ACHN (cell line): ENCODE results near the gene SPRY1.

Experiments
- DNase-seq: peaks from one replicate; pipeline ENCODE4 v3.0.0-alpha.2; 2015
- in situ Hi-C: cut with HindIII; loops from 2 replicates; pipeline ENCODE4 v1.10.0; 2017; ENCODE audit warnings: low sequenced_read_pairs, low pct_ligation_motif_present, low pct_unique_long_range_greater_than_20kb

The SPRY1 gene

DNA sequence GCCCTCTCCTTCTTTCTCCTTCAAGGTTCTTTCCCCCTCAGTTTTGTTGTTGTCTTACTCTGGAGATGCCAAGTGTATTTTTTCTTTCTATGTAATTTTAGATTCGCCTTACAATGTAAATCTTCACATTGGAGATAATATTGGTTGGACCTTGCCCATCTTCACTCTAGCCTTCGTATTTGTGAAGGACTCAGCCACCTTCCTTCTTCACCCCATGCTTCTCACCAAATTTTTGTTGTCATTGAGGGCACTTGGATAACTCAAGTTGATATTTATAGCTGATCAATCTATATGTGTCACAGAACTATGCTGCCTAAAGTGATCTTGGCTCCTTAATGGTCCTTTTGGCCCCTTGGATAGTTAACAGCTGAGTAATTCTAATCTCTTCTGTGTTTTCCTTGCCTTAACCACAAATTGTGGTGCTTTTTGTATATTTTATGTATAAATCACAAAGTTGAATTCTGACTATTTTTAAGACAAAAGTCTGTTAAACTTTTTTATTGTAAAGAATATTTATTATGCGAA is 6.5 kb downstream of the SPRY1 start:
- in situ Hi-C loops: no loop called here
- no peak for DNase-seq

- in situ Hi-C loops: no loop called here
- no peak for DNase-seq
Measured at GRCh38 chr4:123404533-123404932, 7.9 kb downstream of the SPRY1 start.

- in situ Hi-C loops: no loop called here
Measured at GRCh38 chr4:123405267-123405865, 8.8 kb downstream of the SPRY1 start.

DNA sequence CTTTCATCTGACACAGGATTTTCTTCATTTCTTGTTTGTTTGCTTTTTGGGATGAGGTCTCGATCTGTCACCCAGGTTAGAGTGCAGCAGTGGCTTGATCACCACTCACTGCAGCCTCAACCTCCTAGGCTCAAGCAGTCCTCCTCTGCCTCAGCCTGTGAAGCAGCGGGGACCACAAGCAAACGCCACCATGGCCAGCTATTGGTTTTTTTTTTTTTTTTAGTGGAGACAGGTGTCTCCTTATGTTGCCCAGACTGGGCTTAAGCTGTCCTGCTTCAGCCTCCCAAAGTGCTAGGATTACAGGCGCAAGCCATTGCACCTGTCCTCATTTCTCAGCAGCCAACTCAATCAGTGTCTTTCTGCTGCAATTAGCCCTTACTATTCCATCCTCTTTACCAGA is 10.3 kb downstream of the SPRY1 start:
- in situ Hi-C loops: no loop called here
- DNase-seq: no peak

More at GRCh38 chr4:123405267-123405865, 8.8 kb downstream of the SPRY1 start:
- DNase-seq: no peak

GRCh38 chr4:123408471-123409084 is 12.0 kb downstream of the SPRY1 start:
- in situ Hi-C loops: no loop called here
- DNase-seq: no peak

DNA sequence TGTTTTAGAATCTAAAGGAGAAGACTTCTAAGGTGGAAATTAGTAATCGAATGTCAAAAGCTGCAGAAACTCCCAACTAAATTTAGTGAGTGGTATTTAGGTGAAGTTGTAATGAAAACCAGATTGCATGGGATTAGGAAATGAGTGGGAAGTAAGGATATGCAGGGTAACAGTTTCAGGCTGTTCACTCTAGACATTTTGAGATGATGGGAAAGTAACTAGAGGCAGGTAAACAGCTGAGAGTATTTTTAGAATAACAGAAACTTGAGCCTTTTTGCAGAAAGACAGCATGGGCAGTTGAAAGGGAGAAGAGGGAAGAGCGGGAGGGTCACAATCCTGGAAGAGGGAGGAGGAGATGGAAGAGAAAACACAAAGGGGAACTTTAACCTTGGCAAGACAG is 12.7 kb downstream of the SPRY1 start:
- no peak for DNase-seq
- in situ Hi-C loops: no loop called here

- DNase-seq: no peak
- in situ Hi-C loops: no loop called here
Measured at GRCh38 chr4:123411514-123411913, 14.9 kb downstream of the SPRY1 start.

GRCh38 chr4:123412091-123412505 is 15.5 kb downstream of the SPRY1 start:
- DNase-seq: no peak
- in situ Hi-C loops: no loop called here

DNA sequence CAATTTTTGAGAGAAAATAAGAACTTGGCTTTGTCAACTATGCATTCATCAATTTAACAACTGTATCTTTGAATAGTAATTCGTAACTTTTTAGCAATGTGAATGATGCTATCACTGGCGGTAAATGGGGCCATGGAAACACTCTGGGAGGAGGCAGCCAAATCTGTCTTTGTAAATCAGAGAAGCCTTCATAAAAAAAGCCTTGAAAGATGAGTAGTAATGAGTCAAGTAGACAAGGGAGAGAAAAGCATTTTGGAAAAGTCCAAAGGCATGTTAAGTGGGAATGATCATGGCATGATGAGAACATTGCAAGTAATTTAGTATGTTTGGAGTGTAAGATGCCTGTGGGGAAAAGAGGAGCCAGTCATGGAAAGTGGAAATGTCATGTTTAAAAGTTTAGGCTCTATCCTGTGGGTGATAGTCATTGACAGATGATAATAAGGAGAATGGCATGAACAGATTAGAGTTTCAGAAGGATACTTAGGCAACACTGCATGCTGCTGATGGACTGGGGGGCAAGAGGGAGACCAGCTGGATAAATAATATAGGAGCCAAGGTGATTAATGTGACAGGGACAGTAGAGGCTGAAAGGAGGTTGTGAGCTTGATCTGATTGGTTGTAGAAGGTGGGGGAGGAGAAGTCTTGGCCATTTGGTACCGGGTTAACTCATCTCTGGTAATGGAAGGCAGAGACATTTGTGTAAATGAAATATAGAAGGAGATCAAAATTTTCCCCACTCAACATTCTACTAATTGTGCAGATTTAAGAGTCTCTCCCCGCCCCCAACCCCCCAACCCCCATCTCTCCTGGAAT is 16.3 kb downstream of the SPRY1 start:
- no peak for DNase-seq
- in situ Hi-C loops: no loop called here

GRCh38 chr4:123415576-123415975 is 19.0 kb downstream of the SPRY1 start:
- DNase-seq: no peak
- in situ Hi-C loops: no loop called here

DNA sequence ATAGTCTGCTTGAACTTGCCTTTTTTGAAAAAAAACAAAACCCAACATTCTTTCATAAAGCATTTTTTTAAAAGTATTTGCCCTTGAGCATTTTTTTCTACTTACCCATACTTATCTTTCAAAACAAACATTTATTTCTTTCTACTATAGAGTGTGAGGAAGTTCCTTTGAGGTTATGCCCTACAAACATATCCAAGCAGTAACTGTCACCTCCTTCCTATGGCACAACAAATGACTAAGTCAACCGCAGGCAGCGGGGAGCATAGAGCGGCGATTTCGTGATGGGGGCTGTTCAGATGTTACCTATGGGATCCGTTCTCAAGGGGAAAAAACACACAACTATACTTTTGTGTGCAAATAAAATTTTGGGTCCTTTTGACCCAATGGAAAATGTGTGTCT is 19.4 kb downstream of the SPRY1 start:
- no peak for DNase-seq
- in situ Hi-C loops: no loop called here

DNA sequence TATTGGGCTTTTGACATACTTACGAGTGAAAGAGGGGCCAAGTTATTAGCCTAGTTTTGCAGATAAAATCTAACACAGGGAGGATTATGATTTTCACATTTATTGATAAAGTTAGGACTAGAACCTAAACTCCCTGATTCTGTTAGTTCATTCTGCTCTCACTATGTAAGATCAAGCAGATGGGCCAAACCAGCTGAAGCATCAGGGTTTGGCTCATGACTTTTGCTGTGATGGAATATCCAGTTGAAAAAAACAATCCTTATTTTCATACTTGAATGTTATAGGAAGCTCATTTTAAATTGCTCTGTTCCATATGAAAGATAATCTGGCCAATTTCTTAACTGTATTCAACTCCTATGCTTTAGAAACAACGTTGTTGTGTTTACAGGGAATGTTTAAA is 21.2 kb downstream of the SPRY1 start:
- no peak for DNase-seq
- in situ Hi-C loops: no loop called here

DNA sequence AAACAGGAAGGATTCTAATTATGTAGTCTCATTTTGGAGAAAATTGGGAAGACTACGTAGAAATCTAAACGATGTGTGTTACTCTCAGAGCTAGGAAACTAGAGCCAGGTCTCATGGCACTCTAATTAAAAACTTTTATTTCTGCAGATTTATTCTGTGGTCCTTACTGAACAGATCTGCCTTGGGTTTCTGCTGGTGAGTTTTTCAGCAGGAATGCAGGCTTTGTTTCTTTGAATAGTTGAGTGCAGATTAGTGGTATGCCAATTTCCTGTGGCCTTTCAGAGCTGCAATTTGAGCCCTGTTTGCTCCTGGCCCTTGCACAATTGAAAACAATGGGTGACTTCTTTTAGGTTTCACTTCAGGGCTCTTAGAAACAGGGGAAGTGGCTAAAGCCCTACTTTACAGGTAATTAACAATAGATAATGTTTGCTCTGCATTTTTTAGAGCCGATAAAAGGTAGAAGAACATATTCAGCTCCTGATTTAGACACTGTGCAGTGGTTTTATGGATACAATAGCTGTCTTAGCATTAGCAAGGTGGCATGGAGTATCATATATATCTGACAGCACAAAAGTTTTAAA is 21.8 kb downstream of the SPRY1 start:
- in situ Hi-C loops: no loop called here
- no peak for DNase-seq

- no peak for DNase-seq
- in situ Hi-C loops: no loop called here
Measured at GRCh38 chr4:123419885-123420755, 23.5 kb downstream of the SPRY1 start.

DNA sequence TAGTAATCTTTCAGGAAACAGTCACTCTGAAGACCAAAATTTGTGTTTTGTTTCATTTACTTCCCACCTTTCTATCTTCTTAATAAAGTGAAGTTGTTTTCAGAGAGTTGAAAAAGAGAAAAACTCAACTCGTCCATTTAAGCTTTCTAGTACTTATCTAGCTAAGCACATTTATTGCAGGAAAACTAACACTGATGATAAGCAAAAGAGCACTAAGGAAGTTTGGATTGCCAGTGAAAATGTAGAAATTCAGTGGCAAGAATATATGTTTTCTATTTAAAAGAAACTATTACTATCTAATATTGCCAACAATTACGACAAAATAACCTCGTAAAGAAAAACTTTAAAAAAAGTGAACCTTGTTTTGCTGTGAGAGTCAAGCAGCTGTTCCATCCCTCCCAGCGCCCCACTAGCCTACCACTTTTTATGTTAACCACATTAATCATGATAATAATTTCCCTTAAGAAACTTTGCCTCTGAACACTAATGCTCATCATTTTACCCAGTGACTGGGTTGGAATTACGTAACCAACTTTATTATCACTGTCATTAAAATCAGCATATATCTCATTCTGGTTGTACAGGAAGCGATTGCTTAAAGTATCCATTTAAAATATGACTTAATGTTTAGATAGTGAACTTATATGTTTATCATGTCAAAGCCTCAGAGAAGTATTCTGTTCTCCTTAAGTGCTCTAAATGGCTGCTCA is 24.8 kb downstream of the SPRY1 start:
- in situ Hi-C loops: no loop called here
- DNase-seq: no peak

GRCh38 chr4:123421937-123422781 is 25.6 kb downstream of the SPRY1 start:
- DNase-seq: no peak
- in situ Hi-C loops: no loop called here

DNA sequence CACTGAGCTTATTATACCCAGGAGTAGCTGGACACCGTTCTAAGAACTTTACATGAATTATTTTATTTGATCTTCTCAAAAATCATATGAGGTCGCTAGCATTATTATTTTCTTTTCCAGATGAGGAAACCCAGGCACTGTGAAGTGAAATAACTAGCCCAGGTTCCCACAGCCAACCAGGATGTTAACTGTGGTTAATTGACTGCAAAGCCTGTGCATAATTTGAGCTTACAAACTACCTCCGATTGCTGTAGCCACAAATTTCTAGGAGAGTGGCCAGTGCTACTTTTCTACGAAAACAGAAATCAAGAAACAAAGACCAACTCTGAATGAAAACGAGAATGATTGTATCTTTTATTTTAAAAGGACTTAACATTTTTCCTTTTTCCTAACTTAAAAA is 27.2 kb downstream of the SPRY1 start:
- in situ Hi-C loops: no loop called here
- no peak for DNase-seq
